ENCODE data around the gene JAKMIP2. TPM values are rescaled to one million over a fixed set of nuclear protein-coding genes. Genes with fewer than 3 reads are reported as not detected.

The JAKMIP2 gene
- total and polyA plus RNA-seq, 8 donors, result 0.19 to 2.6 (median 0.67) TPM

GRCh38 chr5:147687118-147687517, 95.4 kb downstream of the JAKMIP2 start:
- H3K36me3 ChIP-seq, result no peaks in the 10 kb centered on the region
- intact Hi-C loops (cut with DNase I), result no loop called here
- WGBS, 2 donors, result 69 to 75% methylated on average over 2 of the region's 2 CpGs
- no peaks in the 10 kb centered on the region for H3K9me3 ChIP-seq
- no peak overlapping the region for H3K27ac ChIP-seq
- no peaks in the 10 kb centered on the region for H3K4me1 ChIP-seq
- TF ChIP-seq CTCF (IDR thresholded peaks at IDR 0.05), result no peak
- FAIRE-seq (no peak), ATAC-seq (no peak), DNase-seq (no peak)
- H3K4me3 ChIP-seq, result no peak overlapping the region
- no peaks in the 10 kb centered on the region for H3K27me3 ChIP-seq

DNA sequence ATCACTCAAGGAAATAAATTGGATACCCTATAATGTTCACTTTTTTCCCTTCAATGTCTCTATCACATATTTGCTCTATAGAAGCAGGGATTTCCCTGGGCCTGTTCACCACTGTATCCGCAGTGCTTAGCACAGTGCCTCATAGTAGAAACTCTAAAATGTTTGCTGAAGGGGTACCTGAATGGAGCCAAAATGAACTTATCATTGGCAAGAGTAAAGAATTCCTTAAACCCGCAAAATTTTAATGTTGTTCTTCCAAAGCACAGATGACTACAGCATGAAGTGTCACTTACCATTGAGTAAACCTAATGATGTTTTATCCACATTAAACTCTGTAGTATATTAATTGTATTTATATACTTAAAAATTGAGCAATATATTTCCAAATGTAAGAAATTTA, 96.1 kb downstream of the JAKMIP2 start:
- TF ChIP-seq CTCF (IDR thresholded peaks at IDR 0.05), result no peak
- no peaks in the 10 kb centered on the region for H3K36me3 ChIP-seq
- no peak overlapping the region for H3K4me3 ChIP-seq
- H3K27me3 ChIP-seq, result no peaks in the 10 kb centered on the region
- FAIRE-seq, result no peak
- no peak overlapping the region for H3K27ac ChIP-seq
- H3K9me3 ChIP-seq, result no peaks in the 10 kb centered on the region
- no peak for ATAC-seq
- intact Hi-C loops (cut with DNase I), result no loop called here
- no peaks in the 10 kb centered on the region for H3K4me1 ChIP-seq
- 90 to 97% methylated on average over 2 of the region's 2 CpGs for WGBS, 2 donors
- no peak for DNase-seq

DNA sequence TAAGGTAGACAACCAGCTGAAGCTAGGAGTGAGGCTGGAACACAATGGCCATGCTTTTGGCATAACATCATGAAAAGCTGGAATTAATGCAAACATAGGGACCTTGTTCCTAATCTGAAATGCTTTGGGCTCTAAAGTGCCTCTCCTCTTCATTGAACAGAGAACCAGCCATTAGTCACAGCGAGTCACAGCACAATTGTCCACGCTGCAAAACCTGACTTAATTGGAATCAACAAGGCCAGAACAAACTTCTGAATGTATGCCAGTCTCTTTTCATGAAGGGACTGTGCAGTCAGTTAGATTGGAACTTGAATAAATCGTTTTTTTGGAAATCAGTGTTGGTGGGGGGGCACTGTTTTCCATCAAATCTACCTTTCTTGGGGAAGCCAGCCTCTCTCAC, 96.5 kb downstream of the JAKMIP2 start:
- 70 to 82% methylated on average over 3 of the region's 3 CpGs for WGBS, 2 donors
- no peak for ATAC-seq
- H3K27me3 ChIP-seq, result no peaks in the 10 kb centered on the region
- no peaks in the 10 kb centered on the region for H3K9me3 ChIP-seq
- H3K36me3 ChIP-seq, result no peaks in the 10 kb centered on the region
- intact Hi-C loops (cut with DNase I), result no loop called here
- no peak for TF ChIP-seq CTCF (IDR thresholded peaks at IDR 0.05)
- no peak for FAIRE-seq
- no peak overlapping the region for H3K27ac ChIP-seq
- DNase-seq, result no peak
- no peak overlapping the region for H3K4me3 ChIP-seq
- H3K4me1 ChIP-seq, result no peaks in the 10 kb centered on the region

- no peak for FAIRE-seq
- intact Hi-C loops (cut with DNase I), result no loop called here
- Histone ChIP-seq H3K4me1 (no peaks in the 10 kb centered on the region), H3K27ac (no peak overlapping the region), H3K27me3 (no peaks in the 10 kb centered on the region), H3K9me3 (no peaks in the 10 kb centered on the region), H3K36me3 (no peaks in the 10 kb centered on the region), H3K4me3 (no peak overlapping the region)
- no peak for TF ChIP-seq CTCF (IDR thresholded peaks at IDR 0.05)
- WGBS, 2 donors, result 74 to 89% methylated on average over 2 of the region's 2 CpGs
- peak in 2 of 4 donors; percentile 25 to 65 for ATAC-seq
- no peak for DNase-seq
Observed at GRCh38 chr5:147675168-147675567, 107.4 kb downstream of the JAKMIP2 start.

DNA sequence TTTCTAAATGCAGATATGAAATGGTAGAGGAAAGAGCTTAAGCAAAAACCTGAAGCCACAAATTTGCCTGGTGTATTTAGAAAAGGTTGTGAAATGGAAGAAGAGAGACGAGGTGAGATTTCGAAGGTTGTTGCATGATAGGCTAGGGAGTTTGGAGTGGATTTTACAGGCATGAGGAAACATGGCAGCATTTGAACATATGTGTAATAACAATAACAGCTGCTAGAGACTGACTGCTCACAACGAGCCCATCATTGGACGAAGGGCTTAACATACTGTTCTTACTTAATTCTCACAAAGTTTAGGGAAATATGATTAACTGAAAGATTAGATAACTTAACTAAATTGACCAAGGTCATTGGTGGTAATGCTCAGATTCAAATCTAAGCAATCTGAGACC, 108.1 kb downstream of the JAKMIP2 start:
- WGBS, 2 donors, result 72 to 73% methylated on average over 4 of the region's 4 CpGs
- no peak for DNase-seq
- ATAC-seq, result no peak
- no peak for TF ChIP-seq CTCF (IDR thresholded peaks at IDR 0.05)
- no peaks in the 10 kb centered on the region for H3K36me3 ChIP-seq
- H3K4me3 ChIP-seq, result no peak overlapping the region
- no peak for FAIRE-seq
- H3K27me3 ChIP-seq, result no peaks in the 10 kb centered on the region
- intact Hi-C loops (cut with DNase I), result no loop called here
- no peak overlapping the region for H3K27ac ChIP-seq
- H3K4me1 ChIP-seq, result no peaks in the 10 kb centered on the region
- H3K9me3 ChIP-seq, result no peaks in the 10 kb centered on the region
